Neural cell (in vitro differentiated cells): ENCODE data around the gene SPI1.

Experiments
- CTCF ChIP-seq: fragments of 450-650 bp; IDR thresholded peaks from 2 replicates; pipeline ENCODE4 v1.5.1; 2014; ENCODE audit warnings: antibody characterized with exemption, mild to moderate bottlenecking, moderate library complexity; ENCODE audit not compliant: poor library complexity, severe bottlenecking
- EP300 ChIP-seq: fragments of 450-650 bp; conservative IDR thresholded peaks from 2 replicates; pipeline ENCODE4 v1.6.1; 2014; ENCODE audit warnings: antibody characterized with exemption, mild to moderate bottlenecking, moderate library complexity; ENCODE audit not compliant: poor library complexity, severe bottlenecking
- EZH2 ChIP-seq: fragments of 200-600, 300-800 bp; shearing (Covaris generic), sonication (generic); IDR thresholded peaks from 2 replicates; pipeline ENCODE4 v1.6.1; 2014; ENCODE audit warnings: antibody characterized with exemption, low read length, borderline replicate concordance, mild to moderate bottlenecking; ENCODE audit not compliant: insufficient read depth, poor library complexity, severe bottlenecking

DNA sequence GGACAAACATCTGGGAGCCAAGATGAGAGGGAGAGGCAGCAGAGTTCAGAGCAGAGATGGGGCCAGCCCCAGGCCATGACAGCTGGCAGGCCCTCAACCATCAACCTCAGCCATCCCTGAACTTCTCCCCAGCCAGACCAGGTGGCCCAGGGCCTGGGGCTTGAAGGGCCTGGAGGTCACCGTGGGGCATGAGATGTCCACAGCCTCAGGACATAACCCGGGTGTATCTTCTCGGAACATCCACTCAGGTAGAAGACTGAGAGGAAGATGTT lies 17.6 kb upstream of the SPI1 start:
- TF ChIP-seq CTCF (no peak), EZH2 (no peak), EP300 (no peak)
